ENCODE data around the gene SMYD2.
A peak's percentile ranks its signal among the peaks of the same experiment; 100 is the strongest.

Gene SMYD2

DNA sequence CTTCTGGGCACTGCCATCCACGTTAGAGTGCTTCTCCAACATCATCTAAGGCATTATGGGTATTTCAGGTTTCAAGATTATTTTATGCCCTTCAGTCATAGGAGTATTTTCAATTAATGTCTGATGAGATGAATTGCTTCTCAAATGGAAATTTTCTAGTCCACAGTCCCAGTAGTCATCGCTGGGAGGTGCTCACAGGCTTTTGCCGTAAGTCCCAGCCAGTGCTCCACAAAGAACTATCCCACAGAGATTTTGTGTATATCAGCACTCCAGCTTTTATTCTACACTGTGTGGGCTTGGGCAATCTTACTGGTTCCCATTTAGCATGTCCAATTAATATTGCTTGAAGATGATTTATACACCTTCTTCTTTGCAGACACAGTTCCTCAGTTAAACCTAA, 61.0 kb downstream of the SMYD2 start:
- in situ Hi-C loops (cut with HindIII; ENCODE audit: low sequenced_read_pairs) = no loop called here
- no peak for DNase-seq (ENCODE audit: low read depth, low spot score)
- H3K4me3 ChIP-seq (ENCODE audit: low read depth, low read length) = no peak overlapping the region
- TF ChIP-seq CTCF (IDR thresholded peaks at IDR 0.05; ENCODE audit: low read depth, low read length) = peak; percentile 45

DNA sequence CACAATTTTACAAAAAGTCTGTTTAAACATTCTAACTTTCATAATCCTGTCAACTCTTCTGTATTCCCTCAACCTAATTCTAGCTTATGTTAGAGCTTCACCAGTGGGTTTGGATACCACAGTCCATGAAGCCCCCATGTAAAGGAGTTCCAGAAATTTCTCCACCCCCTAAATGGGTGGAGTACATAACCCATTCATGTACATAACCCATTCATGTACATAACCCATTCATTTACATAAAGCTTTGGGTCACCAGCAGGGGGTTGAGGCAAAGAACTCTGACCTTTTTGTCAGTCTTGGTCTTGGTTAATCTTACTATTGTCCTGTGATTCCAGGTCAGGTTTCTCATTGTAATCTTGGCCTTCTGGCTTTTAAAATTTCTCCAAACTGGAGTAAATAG, 61.6 kb downstream of the SMYD2 start:
- TF ChIP-seq CTCF (IDR thresholded peaks at IDR 0.05; ENCODE audit: low read depth, low read length) = no peak
- in situ Hi-C loops (cut with HindIII; ENCODE audit: low sequenced_read_pairs) = no loop called here
- DNase-seq (ENCODE audit: low read depth, low spot score) = no peak
- H3K4me3 ChIP-seq (ENCODE audit: low read depth, low read length) = no peak overlapping the region

GRCh38 chr1:214344897-214345296, 63.9 kb downstream of the SMYD2 start:
- H3K4me3 ChIP-seq (ENCODE audit: low read depth, low read length) = no peak overlapping the region
- DNase-seq (ENCODE audit: low read depth, low spot score) = no peak
- in situ Hi-C loops (cut with HindIII; ENCODE audit: low sequenced_read_pairs) = no loop called here
- no peak for TF ChIP-seq CTCF (IDR thresholded peaks at IDR 0.05; ENCODE audit: low read depth, low read length)

- in situ Hi-C loops (cut with HindIII; ENCODE audit: low sequenced_read_pairs) = no loop called here
- no peak for DNase-seq (ENCODE audit: low read depth, low spot score)
- H3K4me3 ChIP-seq (ENCODE audit: low read depth, low read length) = no peak overlapping the region
- no peak for TF ChIP-seq CTCF (IDR thresholded peaks at IDR 0.05; ENCODE audit: low read depth, low read length)
Observed at GRCh38 chr1:214349008-214349407, 68.0 kb downstream of the SMYD2 start.

GRCh38 chr1:214349781-214350180, 68.8 kb downstream of the SMYD2 start:
- in situ Hi-C loops (cut with HindIII; ENCODE audit: low sequenced_read_pairs) = no loop called here
- TF ChIP-seq CTCF (IDR thresholded peaks at IDR 0.05; ENCODE audit: low read depth, low read length) = no peak
- DNase-seq (ENCODE audit: low read depth, low spot score) = no peak
- no peak overlapping the region for H3K4me3 ChIP-seq (ENCODE audit: low read depth, low read length)

- in situ Hi-C loops (cut with HindIII; ENCODE audit: low sequenced_read_pairs) = no loop called here
- TF ChIP-seq CTCF (IDR thresholded peaks at IDR 0.05; ENCODE audit: low read depth, low read length) = no peak
- H3K4me3 ChIP-seq (ENCODE audit: low read depth, low read length) = no peak overlapping the region
- no peak for DNase-seq (ENCODE audit: low read depth, low spot score)
Observed at GRCh38 chr1:214351551-214352277, 70.8 kb downstream of the SMYD2 start.

All from astrocyte of the spinal cord (primary cell).